Esophagus squamous epithelium (tissue), 5 donors: ENCODE measurements around the gene TOX3. TPM values are rescaled to one million over a fixed set of nuclear protein-coding genes. Genes with fewer than 3 reads are reported as not detected.

Source experiments
- DNase-seq: peaks from one replicate; lab custom pipeline; 2025; lab: John Stamatoyannopoulos, UW
- H3K27ac ChIP-seq, 4 donors: fragments of 200-600 bp; sonication (generic); one replicate each; pipeline ENCODE4 v1.5.1; 2016 to 2019; ENCODE audit warnings: mild to moderate bottlenecking in 1 of 4
- H3K27me3 ChIP-seq, 4 donors: fragments of 200-600 bp; sonication (generic); 1 replicate in 3 of 4; 2 replicates in 1 of 4; pipeline versions ENCODE4 v1.5.1 to v1.6.0; 2017 to 2021; ENCODE audit warnings: antibody characterized with exemption in 1 of 4
- H3K36me3 ChIP-seq, 3 donors: fragments of 200-600 bp; sonication (generic); one replicate each; pipeline ENCODE4 v1.5.1; 2016 to 2019
- H3K4me1 ChIP-seq, 3 donors: fragments of 200-600 bp; sonication (generic); one replicate each; pipeline ENCODE4 v1.5.1; 2017 to 2019
- H3K4me3 ChIP-seq, 4 donors: fragments of 200-600 bp; sonication (generic); 1 replicate in 3 of 4; 2 replicates in 1 of 4; pipeline ENCODE4 v1.5.1; 2016 to 2019; ENCODE audit warnings: mild to moderate bottlenecking in 2 of 4, moderate library complexity in 1 of 4
- H3K9me3 ChIP-seq, 3 donors: fragments of 200-600 bp; sonication (generic); one replicate each; pipeline ENCODE4 v1.5.1; 2016 to 2019
- CTCF ChIP-seq, 6 experiments: fragments of 450-650 bp in 4 of 6; fragments of 200-600 bp in 2 of 6; sonication (generic) in 2 of 6; IDR thresholded peaks; one replicate each; pipeline ENCODE4 v1.5.1; 2016 to 2019; ENCODE audit warnings: antibody characterized with exemption in 6 of 6, mild to moderate bottlenecking in 4 of 6, moderate library complexity in 4 of 6
- POLR2A ChIP-seq, 4 donors: fragments of 450-650 bp; IDR thresholded peaks; one replicate each; pipeline ENCODE4 v1.6.1; 2017; ENCODE audit warnings: antibody characterized with exemption in 4 of 4, mild to moderate bottlenecking in 4 of 4, moderate library complexity in 3 of 4
- WGBS, 2 donors: methylation state at CpG; one replicate each; pipeline ENCODE4 v1.1.5; 2018; 5-methylcytosine and 5-hydroxymethylcytosine counted together
- intact Hi-C: fragments of 100-400 bp; cut with DNase I; formaldehyde crosslinking; loops from one replicate; pipeline ENCODE4 v1.15.0; 2022
- total RNA-seq, 4 donors: library from RNA; depleted of rRNA; stranded (reverse); fragments of >200 nt; gene quantifications; one replicate each; pipeline ENCODE4 v1.1.0, GENCODE V29; 2016
- donor health status: DM: yes; HTN: yes; CAD: no.

TOX3 gene
- total RNA-seq, 4 donors from 2014 or later: 0.09 to 1.1 (median 0.11) TPM; not detected in 1

- H3K27me3 ChIP-seq: peaks cover 0 to 32% (median 0%) of the 10 kb centered on the region in 4 donors
- intact Hi-C loops: no loop called here
- H3K27ac ChIP-seq: no peak overlapping the region
- DNase-seq: no peak
- no peaks in the 10 kb centered on the region for H3K36me3 ChIP-seq
- no peaks in the 10 kb centered on the region for H3K4me1 ChIP-seq
- no peak overlapping the region for H3K4me3 ChIP-seq
- no peaks in the 10 kb centered on the region for H3K9me3 ChIP-seq
- TF ChIP-seq POLR2A (IDR thresholded peaks at IDR 0.05): no peak
- TF ChIP-seq CTCF (IDR thresholded peaks at IDR 0.05): no peak
These were observed 8.6 kb upstream of the TOX3 start for GRCh38 chr16:52555572-52555971.

- TF ChIP-seq POLR2A (IDR thresholded peaks at IDR 0.05) (no peak), CTCF (IDR thresholded peaks at IDR 0.05) (no peak)
- Histone ChIP-seq H3K27ac (no peak overlapping the region), H3K27me3 (peaks cover 0 to 41% (median 0%) of the 10 kb centered on the region in 4 donors), H3K36me3 (no peaks in the 10 kb centered on the region), H3K9me3 (no peaks in the 10 kb centered on the region), H3K4me1 (no peaks in the 10 kb centered on the region), H3K4me3 (no peak overlapping the region)
- intact Hi-C loops: no loop called here
- WGBS, 2 donors: 21 to 22% methylated on average over 1 of the region's 1 CpG
- DNase-seq: no peak
These were observed 7.4 kb upstream of the TOX3 start for GRCh38 chr16:52554334-52554733.

- Histone ChIP-seq H3K27ac (no peak overlapping the region), H3K4me3 (no peak overlapping the region), H3K9me3 (no peaks in the 10 kb centered on the region), H3K36me3 (no peaks in the 10 kb centered on the region), H3K4me1 (no peaks in the 10 kb centered on the region), H3K27me3 (peaks cover 0 to 49% (median 0%) of the 10 kb centered on the region in 4 donors)
- no peak for DNase-seq
- 84 to 88% methylated on average over 2 of the region's 2 CpGs for WGBS, 2 donors
- intact Hi-C loops: no loop called here
- TF ChIP-seq POLR2A (IDR thresholded peaks at IDR 0.05): no peak
- no peak for TF ChIP-seq CTCF (IDR thresholded peaks at IDR 0.05)
These were observed 6.4 kb upstream of the TOX3 start for GRCh38 chr16:52553322-52553721.

GRCh38 chr16:52552643-52553042 lies 5.7 kb upstream of the TOX3 start:
- TF ChIP-seq CTCF (IDR thresholded peaks at IDR 0.05): no peak
- no peak for TF ChIP-seq POLR2A (IDR thresholded peaks at IDR 0.05)
- no peak overlapping the region for H3K4me3 ChIP-seq
- no peaks in the 10 kb centered on the region for H3K4me1 ChIP-seq
- H3K9me3 ChIP-seq: no peaks in the 10 kb centered on the region
- no peaks in the 10 kb centered on the region for H3K36me3 ChIP-seq
- intact Hi-C loops: no loop called here
- 35 to 39% methylated on average over 5 of the region's 5 CpGs for WGBS, 2 donors
- H3K27me3 ChIP-seq: peaks cover 0 to 50% (median 0%) of the 10 kb centered on the region in 4 donors
- no peak for DNase-seq
- H3K27ac ChIP-seq: no peak overlapping the region

GRCh38 chr16:52549011-52549692 lies 2.2 kb upstream of the TOX3 start:
- peaks cover 6 to 23% (median 12%) of the 10 kb centered on the region in 3 donors for H3K4me1 ChIP-seq
- TF ChIP-seq POLR2A (IDR thresholded peaks at IDR 0.05) (no peak), CTCF (IDR thresholded peaks at IDR 0.05) (peak in 2 of 6 experiments; percentile 26 to 44)
- H3K27me3 ChIP-seq: peaks cover 0 to 75% (median 7%) of the 10 kb centered on the region in 4 donors
- WGBS, 2 donors: 37 to 41% methylated on average over 11 of the region's 11 CpGs
- no peaks in the 10 kb centered on the region for H3K36me3 ChIP-seq
- DNase-seq: no peak
- H3K27ac ChIP-seq: no peak overlapping the region
- no peak overlapping the region for H3K4me3 ChIP-seq
- no peaks in the 10 kb centered on the region for H3K9me3 ChIP-seq
- intact Hi-C loops: no loop called here
